SK-N-SH treated with all-trans-retinoic acid at 6 μM for 48 hours (cell line): ENCODE measurements around the gene HMCN2.
"Not testable (repeated sequence)": the region's sequence is repeated elsewhere in the genome, so short reads cannot be mapped to it uniquely, and the experiment has no call there.

Experiments
- ZC3H10 ChIP-seq: fragments of 250-450 bp; sonication (Bioruptor Pico); IDR thresholded peaks from 2 replicates; pipeline ENCODE4 v1.5.1; 2021; ENCODE audit warnings: mild to moderate bottlenecking, moderate library complexity
- ZNF70 ChIP-seq: fragments of 450-650 bp; formaldehyde crosslinking; IDR thresholded peaks from 2 replicates; pipeline ENCODE4 v1.5.0; 2020; ENCODE audit warnings: mild to moderate bottlenecking, moderate library complexity

- not testable (repeated sequence) for TF ChIP-seq ZC3H10; ZNF70 (CRISPR knock-in tag)
These were observed 73.3 kb downstream of the HMCN2 start for GRCh38 chr9:130338891-130339290.
